RWPE1 (cell line): ENCODE data around the gene GTF2IRD2.
"Not testable (repeated sequence)": the region's sequence is repeated elsewhere in the genome, so short reads cannot be mapped to it uniquely, and the experiment has no call there.

Experiments
- CTCF ChIA-PET: fragments of 350-600 bp; sonication (Branson Sonifier 250); formaldehyde crosslinking; extraction: SDS; loops from one replicate; lab custom pipeline; 2021; lab: Yijun Ruan, JAX
- POLR2A ChIA-PET: fragments of 400-600 bp; formaldehyde crosslinking; extraction: SDS; loops from one replicate; lab custom pipeline; 2020; ENCODE audit warnings: antibody characterized with exemption; ENCODE audit not compliant: low non-redundant PET; lab: Yijun Ruan, JAX
- DNase-seq: peaks from one replicate; pipeline ENCODE4 v3.0.0; 2012; ENCODE audit warnings: low spot score
- H3K27ac ChIP-seq: fragments of 450-650 bp; 2 replicates; pipeline ENCODE4 v1.5.1; 2017

Gene GTF2IRD2

DNA sequence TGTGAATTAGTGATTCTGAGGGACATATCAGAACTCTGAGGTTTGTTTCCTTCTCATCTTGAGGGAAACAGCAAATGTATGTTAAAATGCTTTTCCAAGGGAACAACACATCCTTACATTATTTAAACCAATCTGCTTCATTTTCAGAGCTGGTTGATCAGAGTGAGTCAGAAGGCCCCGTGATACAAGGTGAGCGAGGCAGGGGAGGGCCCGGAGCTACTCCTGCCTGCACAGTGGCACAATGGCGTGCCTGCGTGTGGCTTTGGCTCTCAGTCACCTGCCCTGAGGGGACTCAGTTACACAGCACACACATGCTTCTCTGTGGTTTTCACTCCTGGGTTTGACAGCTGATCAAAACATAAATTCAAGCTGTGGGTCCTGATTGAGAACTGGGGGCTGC lies 94.7 kb downstream of the GTF2IRD2 start:
- POLR2A ChIA-PET, CTCF ChIA-PET, DNase-seq, H3K27ac ChIP-seq: not testable (repeated sequence)

DNA sequence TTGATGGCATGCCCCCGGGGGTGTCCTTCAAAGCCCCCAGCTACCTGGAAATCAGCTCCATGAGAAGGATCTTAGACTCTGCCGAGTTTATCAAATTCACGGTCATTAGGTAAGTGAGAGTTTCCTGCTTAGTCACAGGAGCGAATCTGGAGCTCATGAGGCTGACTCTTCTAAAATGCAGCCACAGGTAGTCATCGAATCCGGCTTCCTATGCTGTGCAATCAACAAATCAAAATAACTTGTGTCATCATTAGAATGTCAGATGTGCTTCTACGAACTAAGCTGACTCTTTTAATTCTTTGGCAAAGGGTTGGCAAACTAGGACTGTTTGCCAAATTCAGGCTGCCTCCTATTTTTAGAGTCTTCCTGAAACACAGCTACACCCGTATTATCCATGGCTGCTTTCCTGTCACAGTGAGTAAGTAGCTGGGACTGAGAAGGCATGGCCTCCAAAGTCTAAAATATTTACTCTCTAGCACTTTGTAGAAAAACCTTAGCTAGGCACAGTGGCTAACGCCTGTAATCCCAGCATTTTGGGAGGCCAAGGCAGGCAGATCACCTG lies 97.4 kb downstream of the GTF2IRD2 start:
- DNase-seq, CTCF ChIA-PET, H3K27ac ChIP-seq, POLR2A ChIA-PET: not testable (repeated sequence)
